ENCODE data around the gene DAP. TPM values are rescaled to one million over a fixed set of nuclear protein-coding genes. Genes with fewer than 3 reads are reported as not detected.

DAP gene
- total RNA-seq, 1 experiment from 2014 or later, result 106 TPM

GRCh38 chr5:10801931-10802666, 41.1 kb upstream of the DAP start:
- Histone ChIP-seq H2AFZ (ENCODE audit: low read length) (no peak overlapping the region), H3K79me2 (ENCODE audit: low read length) (no peaks in the 10 kb centered on the region), H3K4me2 (ENCODE audit: low read length) (no peak overlapping the region), H3K9ac (ENCODE audit: low read length) (no peak overlapping the region), H3K9me3 (ENCODE audit: low read length) (no peaks in the 10 kb centered on the region), H4K20me1 (ENCODE audit: low read length) (no peaks in the 10 kb centered on the region), H3K4me1 (ENCODE audit: insufficient read depth, low read length) (no peaks in the 10 kb centered on the region), H3K27me3 (ENCODE audit: low read length) (no peaks in the 10 kb centered on the region), H3K4me3 (ENCODE audit: low read length) (no peak overlapping the region), H3F3A (ENCODE audit: low read length, unreplicated experiment) (no peaks in the 10 kb centered on the region), H3K9me2 (replicated peaks; ENCODE audit: low read length) (no peaks in the 10 kb centered on the region), H3K36me3 (ENCODE audit: low read depth, low read length) (no peaks in the 10 kb centered on the region), H3K27ac (ENCODE audit: low read length) (no peak overlapping the region)
- intact Hi-C loops (cut with micrococcal nuclease), result no loop called here
- POLR2A ChIA-PET (ENCODE audit: unreplicated experiment), result no interaction called here
- DNase-seq, result peak; percentile 16
- TF ChIP-seq EZH2phosphoT487 (IDR thresholded peaks at IDR 0.05; ENCODE audit: borderline replicate concordance, low read length) (no peak), CTCF (conservative IDR thresholded peaks at IDR 0.05; ENCODE audit: low read depth, low read length) (0 out of 2 replicates have a peak, but pooled peaks have one; percentile 14)
- BruUV-seq (replicated peaks), result no TSS peak
- ATAC-seq, result peak; percentile 40
- CTCF ChIA-PET, result no interaction called here

- ChIA-PET CTCF (no interaction called here), POLR2A (ENCODE audit: unreplicated experiment) (no interaction called here)
- intact Hi-C loops (cut with micrococcal nuclease), result no loop called here
- ATAC-seq, result no peak
- Histone ChIP-seq H2AFZ (ENCODE audit: low read length) (no peak overlapping the region), H3K4me1 (ENCODE audit: insufficient read depth, low read length) (no peaks in the 10 kb centered on the region), H3K9me2 (replicated peaks; ENCODE audit: low read length) (no peaks in the 10 kb centered on the region), H3K9ac (ENCODE audit: low read length) (no peak overlapping the region), H4K20me1 (ENCODE audit: low read length) (no peaks in the 10 kb centered on the region), H3K36me3 (ENCODE audit: low read depth, low read length) (no peaks in the 10 kb centered on the region), H3K9me3 (ENCODE audit: low read length) (no peaks in the 10 kb centered on the region), H3K4me2 (ENCODE audit: low read length) (no peak overlapping the region), H3K27ac (ENCODE audit: low read length) (no peak overlapping the region), H3K4me3 (ENCODE audit: low read length) (no peak overlapping the region), H3K79me2 (ENCODE audit: low read length) (no peaks in the 10 kb centered on the region), H3F3A (ENCODE audit: low read length, unreplicated experiment) (no peaks in the 10 kb centered on the region), H3K27me3 (ENCODE audit: low read length) (no peaks in the 10 kb centered on the region)
- no peak for DNase-seq
- no TSS peak for BruUV-seq (replicated peaks)
- no peak for TF ChIP-seq EZH2phosphoT487 (IDR thresholded peaks at IDR 0.05; ENCODE audit: borderline replicate concordance, low read length)
- TF ChIP-seq EZH2 (IDR thresholded peaks at IDR 0.05; ENCODE audit: low read length, unreplicated experiment), result no peak
- TF ChIP-seq CTCF (conservative IDR thresholded peaks at IDR 0.05; ENCODE audit: low read depth, low read length), result no peak
Measured at GRCh38 chr5:10800852-10801251, 39.8 kb upstream of the DAP start.

GRCh38 chr5:10797261-10797660, 36.2 kb upstream of the DAP start:
- H3K4me3 ChIP-seq (ENCODE audit: low read length), result no peak overlapping the region
- no peaks in the 10 kb centered on the region for H3K79me2 ChIP-seq (ENCODE audit: low read length)
- CTCF ChIA-PET, result no interaction called here
- DNase-seq (no peak), ATAC-seq (no peak)
- no peaks in the 10 kb centered on the region for H3K9me2 ChIP-seq (replicated peaks; ENCODE audit: low read length)
- POLR2A ChIA-PET (ENCODE audit: unreplicated experiment), result no interaction called here
- H3K27me3 ChIP-seq (ENCODE audit: low read length), result no peaks in the 10 kb centered on the region
- no peaks in the 10 kb centered on the region for H3F3A ChIP-seq (ENCODE audit: low read length, unreplicated experiment)
- intact Hi-C loops (cut with micrococcal nuclease), result no loop called here
- H3K9me3 ChIP-seq (ENCODE audit: low read length), result no peaks in the 10 kb centered on the region
- no peak overlapping the region for H3K9ac ChIP-seq (ENCODE audit: low read length)
- TF ChIP-seq EZH2phosphoT487 (IDR thresholded peaks at IDR 0.05; ENCODE audit: borderline replicate concordance, low read length), result no peak
- TF ChIP-seq CTCF (conservative IDR thresholded peaks at IDR 0.05; ENCODE audit: low read depth, low read length), result no peak
- no peak for TF ChIP-seq EZH2 (IDR thresholded peaks at IDR 0.05; ENCODE audit: low read length, unreplicated experiment)
- H3K27ac ChIP-seq (ENCODE audit: low read length), result no peak overlapping the region
- no peak overlapping the region for H2AFZ ChIP-seq (ENCODE audit: low read length)
- H3K4me2 ChIP-seq (ENCODE audit: low read length), result no peak overlapping the region
- H3K4me1 ChIP-seq (ENCODE audit: insufficient read depth, low read length), result no peaks in the 10 kb centered on the region
- H4K20me1 ChIP-seq (ENCODE audit: low read length), result no peaks in the 10 kb centered on the region
- no TSS peak for BruUV-seq (replicated peaks)
- H3K36me3 ChIP-seq (ENCODE audit: low read depth, low read length), result no peaks in the 10 kb centered on the region

Data from PC-3 (cell line).